WTC11 (cell line): ENCODE results near the gene CENPL. TPM values are rescaled to one million over a fixed set of nuclear protein-coding genes. Genes with fewer than 3 reads are reported as not detected.

ENCODE experiments used
- ATAC-seq: fragments of 200-7000 bp; cut with Tn5 transposase; 2 replicates; pipeline ENCODE4 v1.10.0; 2021; ENCODE audit warnings: mild to moderate bottlenecking, moderate library complexity
- CTCF ChIA-PET: fragments of 300-600 bp; sonication (Branson Sonifier 250); formaldehyde crosslinking; loops from one replicate; lab custom pipeline; 2021; ENCODE audit warnings: antibody characterized with exemption; lab: Charles Lee
- POLR2A ChIA-PET: fragments of 350-600 bp; sonication (Branson Sonifier 250); formaldehyde crosslinking; loops from one replicate; lab custom pipeline; 2021; ENCODE audit warnings: antibody characterized with exemption; lab: Charles Lee
- DNase-seq: peaks from one replicate; pipeline ENCODE4 v3.0.0; 2021; ENCODE audit warnings: low spot score
- H3K27ac Mint-ChIP-seq: 2 replicates; pipeline ENCODE4 v1.8.0; 2021; ENCODE audit warnings: mixed read lengths
- H3K27me3 Mint-ChIP-seq: 2 replicates; pipeline ENCODE4 v1.8.0; 2021; ENCODE audit warnings: low read depth, mild to moderate bottlenecking, moderate library complexity, mixed read lengths
- H3K36me3 Mint-ChIP-seq: 2 replicates; pipeline ENCODE4 v1.8.0; 2021; ENCODE audit warnings: mixed read lengths
- H3K4me1 Mint-ChIP-seq: 2 replicates; pipeline ENCODE4 v1.8.0; 2022; ENCODE audit warnings: mixed read lengths
- H3K4me3 Mint-ChIP-seq: 2 replicates; pipeline ENCODE4 v1.8.0; 2021; ENCODE audit warnings: mild to moderate bottlenecking, moderate library complexity, mixed read lengths
- H3K9me3 Mint-ChIP-seq: 2 replicates; pipeline ENCODE4 v1.8.0; 2021; ENCODE audit warnings: mixed read lengths
- ATF2 ChIP-seq: sonication (generic); formaldehyde crosslinking; IDR thresholded peaks from 2 replicates; pipeline ENCODE4 v1.8.1; 2022; ENCODE audit warnings: low read depth, missing genetic modification reagents, borderline replicate concordance
- ATF3 ChIP-seq: sonication (generic); formaldehyde crosslinking; conservative IDR thresholded peaks from 2 replicates; pipeline ENCODE4 v1.8.1; 2022; ENCODE audit warnings: mild to moderate bottlenecking, missing genetic modification reagents
- CREM ChIP-seq: sonication (generic); formaldehyde crosslinking; IDR thresholded peaks from 2 replicates; pipeline ENCODE4 v1.8.1; 2022; ENCODE audit warnings: mild to moderate bottlenecking, missing genetic modification reagents, moderate library complexity
- E2F5 ChIP-seq: sonication (generic); formaldehyde crosslinking; IDR thresholded peaks from 2 replicates; pipeline ENCODE4 v1.8.1; 2022; ENCODE audit warnings: mild to moderate bottlenecking, moderate library complexity, missing genetic modification reagents
- EMX1 ChIP-seq: fragments of 250-450 bp; sonication (Bioruptor Pico); IDR thresholded peaks from 2 replicates; pipeline ENCODE4 v1.8.0; 2021; ENCODE audit warnings: mild to moderate bottlenecking
- FOXP1 ChIP-seq: sonication (generic); formaldehyde crosslinking; IDR thresholded peaks from 2 replicates; pipeline ENCODE4 v1.8.0; 2022; ENCODE audit warnings: missing genetic modification reagents, mild to moderate bottlenecking, moderate library complexity, borderline replicate concordance
- GABPB1 ChIP-seq: sonication (generic); formaldehyde crosslinking; IDR thresholded peaks from 2 replicates; pipeline ENCODE4 v1.8.1; 2023; ENCODE audit warnings: mild to moderate bottlenecking, missing genetic modification reagents
- GRHL2 ChIP-seq: fragments of 250-450 bp; sonication (Bioruptor Pico); IDR thresholded peaks from 2 replicates; pipeline ENCODE4 v1.8.0; 2022; ENCODE audit warnings: mild to moderate bottlenecking, moderate library complexity; ENCODE audit not compliant: insufficient replicate concordance, severe bottlenecking
- KAT7 ChIP-seq: sonication (generic); formaldehyde crosslinking; IDR thresholded peaks from 2 replicates; pipeline ENCODE4 v1.8.1; 2023; ENCODE audit warnings: missing genetic modification reagents, mild to moderate bottlenecking, borderline replicate concordance
- MAX ChIP-seq: sonication (generic); formaldehyde crosslinking; IDR thresholded peaks from 2 replicates; pipeline ENCODE4 v1.8.0; 2022; ENCODE audit warnings: mild to moderate bottlenecking, missing genetic modification reagents
- OVOL2 ChIP-seq: fragments of 250-450 bp; sonication (Bioruptor Pico); IDR thresholded peaks from 2 replicates; pipeline ENCODE4 v1.9.0; 2021; ENCODE audit warnings: mild to moderate bottlenecking, borderline replicate concordance
- PRRX2 ChIP-seq: fragments of 250-450 bp; sonication (Bioruptor Pico); IDR thresholded peaks from 2 replicates; pipeline ENCODE4 v1.8.0; 2021; ENCODE audit warnings: mild to moderate bottlenecking
- ZNF232 ChIP-seq: sonication (generic); formaldehyde crosslinking; IDR thresholded peaks from 2 replicates; pipeline ENCODE4 v1.8.0; 2022; ENCODE audit warnings: mild to moderate bottlenecking, missing genetic modification reagents
- ZNF317 ChIP-seq: sonication (generic); formaldehyde crosslinking; IDR thresholded peaks from 2 replicates; pipeline ENCODE4 v1.8.1; 2023; ENCODE audit warnings: low read depth, mild to moderate bottlenecking, moderate library complexity, missing genetic modification reagents, borderline replicate concordance
- ZNF416 ChIP-seq: fragments of 250-450 bp; sonication (Bioruptor Pico); IDR thresholded peaks from 2 replicates; pipeline ENCODE4 v1.9.0; 2021; ENCODE audit warnings: mild to moderate bottlenecking, inconsistent platforms
- ZNF423 ChIP-seq: fragments of 250-450 bp; sonication (Bioruptor Pico); IDR thresholded peaks from 2 replicates; pipeline ENCODE4 v2.1.2; 2022; ENCODE audit warnings: mild to moderate bottlenecking, moderate library complexity
- ZNF532 ChIP-seq: fragments of 250-450 bp; sonication (Bioruptor Pico); IDR thresholded peaks from 2 replicates; pipeline ENCODE4 v1.9.0; 2021; ENCODE audit warnings: mild to moderate bottlenecking, borderline replicate concordance
- total RNA-seq: library from RNA; stranded (reverse); gene quantifications from 3 replicates; pipeline ENCODE4 v1.2.3, GENCODE V29; 2021

Gene CENPL
- total RNA-seq, 1 experiment from 2014 or later: 20.1 TPM

- TF ChIP-seq FOXP1 (CRISPR knock-in tag) (0 out of 2 replicates have a peak, but pooled peaks have one; percentile 18), CREM (CRISPR knock-in tag) (peak; percentile 57), E2F5 (CRISPR knock-in tag) (peak; percentile 50; the same call in 1 of the 2 replicates), MAX (peak; percentile 72)
Observed at GRCh38 chr1:173824315-173825081, at the start of gene CENPL, which contains the start of gene DARS2 (continued).

- no peak for DNase-seq
Observed at GRCh38 chr1:173871500-173871899, 46.8 kb upstream of the CENPL start.

More at GRCh38 chr1:173871500-173871899, 46.8 kb upstream of the CENPL start:
- ATAC-seq: no peak
- Mint-ChIP-seq H3K4me3 (no peak overlapping the region), H3K27ac (no peak overlapping the region; the same call in 1 of the 2 replicates), H3K9me3 (no peaks in the 10 kb centered on the region), H3K27me3 (no peaks in the 10 kb centered on the region), H3K4me1 (peaks cover 27% of the 10 kb centered on the region), H3K36me3 (peaks cover 49% of the 10 kb centered on the region)
- POLR2A ChIA-PET: no interaction called here
- TF ChIP-seq OVOL2 (CRISPR knock-in tag) (no peak), ZNF317 (CRISPR knock-in tag) (no peak), ZNF232 (CRISPR knock-in tag) (no peak), KAT7 (CRISPR knock-in tag) (no peak), GABPB1 (CRISPR knock-in tag) (no peak), ZNF423 (CRISPR knock-in tag) (no peak), GRHL2 (no peak), PRRX2 (CRISPR knock-in tag) (no peak), ZNF532 (CRISPR knock-in tag) (no peak), ZNF416 (CRISPR knock-in tag) (no peak), ATF2 (no peak), ATF3 (CRISPR knock-in tag) (no peak), EMX1 (CRISPR knock-in tag) (no peak)
- CTCF ChIA-PET: no interaction called here
